H1 (cell line): Measurements from ENCODE around the gene ANKS1A. TPM values are rescaled to one million over a fixed set of nuclear protein-coding genes. Genes with fewer than 3 reads are reported as not detected.

ENCODE experiments used
- CTCF ChIA-PET: fragments of 300-600 bp; sonication (Branson Sonifier 250); formaldehyde crosslinking; loops from one replicate; lab custom pipeline; 2021; ENCODE audit not compliant: partially characterized antibody; lab: Charles Lee
- POLR2A ChIA-PET: fragments of 300-600 bp; sonication (Branson Sonifier 250); formaldehyde crosslinking; loops from one replicate; lab custom pipeline; 2021; ENCODE audit warnings: inconsistent platforms; ENCODE audit not compliant: partially characterized antibody; lab: Charles Lee
- DNase-seq, 2 experiments: peaks; one replicate each; pipeline versions ENCODE4 v3.0.0 to v3.0.0-alpha.2; 2010 to 2022; ENCODE audit warnings: low spot score in 2 of 2, low read depth in 1 of 2, mixed read lengths in 1 of 2
- FAIRE-seq: peaks from 2 replicates; lab custom pipeline; 2011; peaks lifted over from hg19 to GRCh38; lab: Jason Lieb, UNC
- H2AFZ ChIP-seq: 2 replicates; pipeline ENCODE4 v1.8.1; 2012; ENCODE audit warnings: low read length, inconsistent platforms
- H2AK5ac ChIP-seq: 2 replicates; pipeline ENCODE4 v1.6.1; 2013; ENCODE audit warnings: low read depth, low read length
- H2BK120ac ChIP-seq: replicated peaks from 2 replicates; pipeline ENCODE3; 2013; ENCODE audit warnings: low read depth, low read length, inconsistent platforms
- H2BK12ac ChIP-seq: 2 replicates; pipeline ENCODE4 v1.6.1; 2013; ENCODE audit warnings: low read depth, low read length
- H2BK15ac ChIP-seq: 2 replicates; pipeline ENCODE4 v1.6.1; 2013; ENCODE audit warnings: low read length
- H2BK20ac ChIP-seq: 2 replicates; pipeline ENCODE4 v1.6.1; 2013; ENCODE audit warnings: low read length
- H2BK5ac ChIP-seq: 2 replicates; pipeline ENCODE4 v1.6.1; 2013; ENCODE audit warnings: low read depth, low read length
- H3K14ac ChIP-seq: 2 replicates; pipeline ENCODE4 v1.6.1; 2013; ENCODE audit warnings: inconsistent platforms; ENCODE audit not compliant: insufficient read length
- H3K18ac ChIP-seq: 2 replicates; pipeline ENCODE4 v1.6.1; 2013; ENCODE audit warnings: low read length; ENCODE audit errors: extremely low read depth
- H3K23ac ChIP-seq: 2 replicates; pipeline ENCODE4 v1.6.1; 2013; ENCODE audit warnings: inconsistent platforms; ENCODE audit not compliant: insufficient read length
- H3K23me2 ChIP-seq: 2 replicates; pipeline ENCODE4 v1.6.1; 2013; ENCODE audit warnings: low read depth, low read length
- H3K27ac ChIP-seq: 2 replicates; pipeline ENCODE4 v1.6.1; 2011; ENCODE audit warnings: low read depth, low read length, inconsistent platforms
- H3K27me3 ChIP-seq, 4 experiments: replicated peaks in 1 of 4; 1 replicate in 1 of 4; 2 replicates in 3 of 4; pipeline versions ENCODE4 v1.6.1 to v1.8.1; 2011 to 2013; ENCODE audit warnings: low read length in 3 of 4, mild to moderate bottlenecking in 3 of 4, inconsistent platforms in 2 of 4, mixed read lengths in 2 of 4, moderate library complexity in 1 of 4; ENCODE audit not compliant: control insufficient read depth in 3 of 4, insufficient read depth in 3 of 4; ENCODE audit errors: extremely low read depth in 1 of 4
- H3K36me3 ChIP-seq, 4 experiments: 2 replicates each; pipeline versions ENCODE4 v1.6.1 to v1.8.1; 2011 to 2013; ENCODE audit warnings: mild to moderate bottlenecking in 4 of 4, low read length in 3 of 4, moderate library complexity in 2 of 4, control low read depth in 1 of 4, inconsistent platforms in 1 of 4; ENCODE audit not compliant: insufficient read depth in 4 of 4, control insufficient read depth in 2 of 4
- H3K4ac ChIP-seq: replicated peaks from 2 replicates; pipeline ENCODE3; 2013; ENCODE audit warnings: low read length, low read depth, mixed read lengths, inconsistent platforms; ENCODE audit not compliant: insufficient read length
- H3K4me1 ChIP-seq, 4 experiments: replicated peaks in 1 of 4; 1 replicate in 1 of 4; 2 replicates in 3 of 4; pipeline versions ENCODE4 v1.6.1 to v1.8.1; 2011 to 2013; ENCODE audit warnings: low read length in 3 of 4, inconsistent platforms in 2 of 4, mixed read lengths in 1 of 4; ENCODE audit not compliant: insufficient read depth in 4 of 4, control insufficient read depth in 3 of 4
- H3K4me2 ChIP-seq, 2 experiments: 2 replicates each; pipeline versions ENCODE4 v1.6.1 to v1.8.1; 2011 to 2013; ENCODE audit warnings: low read depth in 2 of 2, low read length in 2 of 2, control low read depth in 1 of 2, inconsistent platforms in 1 of 2, mild to moderate bottlenecking in 1 of 2; ENCODE audit not compliant: insufficient read depth in 1 of 2
- H3K4me3 ChIP-seq, 4 experiments: fragments of 200-600, 300-600 bp in 1 of 4; sonication (generic), shearing (Covaris generic), sonication (Bioruptor Twin) in 1 of 4; 2 replicates each; pipeline versions ENCODE4 v1.5.1 to v1.8.1; 2011 to 2016; ENCODE audit warnings: low read length in 4 of 4, low read depth in 3 of 4, control low read depth in 2 of 4, inconsistent platforms in 2 of 4, mild to moderate bottlenecking in 2 of 4, mixed read lengths in 1 of 4, moderate library complexity in 1 of 4; ENCODE audit not compliant: insufficient read depth in 2 of 4; ENCODE audit errors: extremely low read depth in 1 of 4
- H3K56ac ChIP-seq: replicated peaks from 2 replicates; pipeline ENCODE3; 2013; ENCODE audit warnings: low read depth, mild to moderate bottlenecking, mixed read lengths, low read length, inconsistent platforms; ENCODE audit not compliant: insufficient read length
- H3K79me1 ChIP-seq: 2 replicates; pipeline ENCODE4 v1.6.1; 2013; ENCODE audit warnings: low read depth, low read length, control low read depth
- H3K79me2 ChIP-seq, 2 experiments: 2 replicates each; pipeline versions ENCODE4 v1.6.1 to v1.8.1; 2012 to 2013; ENCODE audit warnings: low read length in 2 of 2, mild to moderate bottlenecking in 2 of 2, inconsistent platforms in 1 of 2; ENCODE audit not compliant: insufficient read depth in 2 of 2, control insufficient read depth in 1 of 2
- H3K9ac ChIP-seq, 4 experiments: replicated peaks in 1 of 4; 1 replicate in 1 of 4; 2 replicates in 3 of 4; pipeline versions ENCODE4 v1.6.1 to v1.8.1; 2011 to 2013; ENCODE audit warnings: low read depth in 3 of 4, low read length in 3 of 4, control low read depth in 2 of 4, mild to moderate bottlenecking in 2 of 4, moderate library complexity in 2 of 4, inconsistent platforms in 1 of 4; ENCODE audit errors: extremely low read depth in 1 of 4
- H3K9me3 ChIP-seq, 2 experiments: 2 replicates each; pipeline versions ENCODE4 v1.6.1 to v1.8.1; 2012 to 2013; ENCODE audit warnings: mild to moderate bottlenecking in 2 of 2, moderate library complexity in 2 of 2, control low read depth in 1 of 2, inconsistent platforms in 1 of 2, low read depth in 1 of 2, low read length in 1 of 2, mixed read lengths in 1 of 2; ENCODE audit not compliant: insufficient read depth in 2 of 2
- H4K20me1 ChIP-seq, 2 experiments: replicated peaks in 1 of 2; 2 replicates each; pipeline versions ENCODE3 to v1.8.1; 2011 to 2013; ENCODE audit warnings: inconsistent platforms in 2 of 2, low read length in 2 of 2, mild to moderate bottlenecking in 1 of 2; ENCODE audit not compliant: insufficient read depth in 2 of 2, control insufficient read depth in 1 of 2
- H4K5ac ChIP-seq: 2 replicates; pipeline ENCODE4 v1.6.1; 2013; ENCODE audit warnings: low read length, low read depth, mixed read lengths, inconsistent platforms; ENCODE audit not compliant: insufficient read length
- H4K8ac ChIP-seq: 2 replicates; pipeline ENCODE4 v1.8.0; 2013; ENCODE audit warnings: mild to moderate bottlenecking, moderate library complexity, low read length, inconsistent platforms; ENCODE audit not compliant: insufficient read depth; ENCODE audit errors: extremely low read depth
- H4K91ac ChIP-seq: replicated peaks from 2 replicates; pipeline ENCODE3; 2013; ENCODE audit warnings: low read length, mixed read lengths, inconsistent platforms; ENCODE audit not compliant: insufficient read length
- CBX5 ChIP-seq: fragments of 300-800, 300-1000 bp; sonication (generic); IDR thresholded peaks from 2 replicates; pipeline ENCODE4 v1.7.1; 2016; ENCODE audit warnings: antibody characterized with exemption, low read length, low read depth
- FOSL1 ChIP-seq: IDR thresholded peaks from 2 replicates; pipeline ENCODE4 v1.6.1; 2011; ENCODE audit warnings: mild to moderate bottlenecking, low read depth, low read length, moderate library complexity; ENCODE audit not compliant: insufficient read depth
- JUN ChIP-seq: IDR thresholded peaks from 2 replicates; pipeline ENCODE4 v1.6.1; 2011; ENCODE audit warnings: low read depth, mild to moderate bottlenecking, improper control_type of control experiment, low read length
- MAX ChIP-seq: IDR thresholded peaks from 2 replicates; pipeline ENCODE4 v1.6.1; 2012; ENCODE audit warnings: inconsistent platforms
- SIX5 ChIP-seq: IDR thresholded peaks from 2 replicates; pipeline ENCODE4 v1.6.1; 2011; ENCODE audit warnings: mild to moderate bottlenecking, low read depth, low read length
- SP4 ChIP-seq: IDR thresholded peaks from 2 replicates; pipeline ENCODE4 v1.6.1; 2012; ENCODE audit warnings: low read length, inconsistent platforms
- TBP ChIP-seq: IDR thresholded peaks from 2 replicates; pipeline ENCODE4 v1.6.1; 2011; ENCODE audit warnings: low read depth, low read length, improper control_type of control experiment
- WGBS, 2 experiments: shearing (Covaris generic) in 1 of 2; methylation state at CpG; one replicate each; pipeline versions ENCODE4 v1.1.6 to v1.1.7; 2013 to 2015; ENCODE audit warnings: low lambda C conversion rate in 2 of 2, mixed read lengths in 2 of 2, inconsistent platforms in 1 of 2, low coverage in 1 of 2, missing lambda C conversion rate in 1 of 2; ENCODE audit not compliant: insufficient replicate concordance in 2 of 2, insufficient coverage in 1 of 2, insufficient read length in 1 of 2; ENCODE audit errors: extremely low coverage in 1 of 2, missing lambda C conversion rate in 1 of 2; 5-methylcytosine and 5-hydroxymethylcytosine counted together
- polyA plus RNA-seq, 7 experiments: library from polyadenylated mRNA; depleted of rRNA in 3 of 7; stranded (reverse) in 5 of 7; unstranded in 2 of 7; fragments of >200 nt in 5 of 7; fragments of 200-250 nt in 2 of 7; gene quantifications; 1 replicate in 5 of 7; 2 replicates in 1 of 7; 4 replicates in 1 of 7; pipeline versions ENCODE4 v1.2.1 to v1.2.3, GENCODE V29; 2011 to 2013; ENCODE audit warnings: missing spikeins in 2 of 7, mixed read lengths in 2 of 7
- total RNA-seq: library from RNA; stranded (reverse); fragmentation: NEBNext Ultra II Directional; extraction: Animal tissue kit (Norgen Biotek cat#: 25700); gene quantifications from 2 replicates; pipeline ENCODE4 v1.2.1, GENCODE V29; 2021
- TF ChIP-seq, protein P1 (sequence below): IDR thresholded peaks from 2 replicates; pipeline ENCODE4 v1.6.1; 2011; ENCODE audit warnings: low read length, improper control_type of control experiment

The ANKS1A gene
- total and polyA plus RNA-seq, 2 of the 8 experiments (the other 6 are each of a cell fraction or from before 2014, with no cell fraction given) = 9.8 to 30.9 TPM

- Histone ChIP-seq H2AFZ (no peak overlapping the region), H3K56ac (no peak overlapping the region), H3K27ac (no peak overlapping the region), H2BK120ac (no peak overlapping the region), H3K4me2 (no peak overlapping the region), H2BK5ac (no peak overlapping the region), H3K27me3 (no peaks in the 10 kb centered on the region), H3K9ac (no peak overlapping the region), H3K79me1 (no peaks in the 10 kb centered on the region; the same call in 1 of the 2 replicates), H2AK5ac (no peak overlapping the region), H3K79me2 (no peaks in the 10 kb centered on the region), H3K23ac (no peak overlapping the region), H2BK15ac (no peak overlapping the region), H3K4ac (no peak overlapping the region), H3K4me1 (peaks cover 2 to 15% (median 13%) of the 10 kb centered on the region in 4 experiments; a peak in 6 of 7 replicates), H2BK12ac (no peak overlapping the region), H3K14ac (no peak overlapping the region), H4K20me1 (no peaks in the 10 kb centered on the region), H3K9me3 (no peaks in the 10 kb centered on the region), H4K8ac (no peak overlapping the region), H4K5ac (no peak overlapping the region), H3K18ac (no peak overlapping the region), H4K91ac (no peak overlapping the region), H2BK20ac (no peak overlapping the region), H3K36me3 (peaks cover 0 to 10% (median 6%) of the 10 kb centered on the region in 4 experiments; a peak in 4 of 8 replicates), H3K4me3 (no peak overlapping the region), H3K23me2 (no peaks in the 10 kb centered on the region)
- no peak for FAIRE-seq
- TF ChIP-seq, protein P1, sequence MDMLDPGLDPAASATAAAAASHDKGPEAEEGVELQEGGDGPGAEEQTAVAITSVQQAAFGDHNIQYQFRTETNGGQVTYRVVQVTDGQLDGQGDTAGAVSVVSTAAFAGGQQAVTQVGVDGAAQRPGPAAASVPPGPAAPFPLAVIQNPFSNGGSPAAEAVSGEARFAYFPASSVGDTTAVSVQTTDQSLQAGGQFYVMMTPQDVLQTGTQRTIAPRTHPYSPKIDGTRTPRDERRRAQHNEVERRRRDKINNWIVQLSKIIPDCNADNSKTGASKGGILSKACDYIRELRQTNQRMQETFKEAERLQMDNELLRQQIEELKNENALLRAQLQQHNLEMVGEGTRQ = no peak
- TF ChIP-seq CBX5 = no peak
- no peak for TF ChIP-seq JUN
- no peak for TF ChIP-seq MAX
- no peak for TF ChIP-seq TBP
- TF ChIP-seq SP4 = no peak
- no peak for TF ChIP-seq SIX5
- no peak for TF ChIP-seq FOSL1
- no peak for DNase-seq
- CTCF ChIA-PET = interaction anchor here (1.0 to 2.6 kb wide), 3 partner anchors 9 to 45 kb away, joined by 3 to 11 read pairs (median 4); no protein-coding TSS in a partner anchor
- POLR2A ChIA-PET = interaction anchor here (1.3 kb wide), 1 partner anchor 75 kb away, joined by 4 read pairs; no protein-coding TSS in a partner anchor
- 92% methylated on average over 3 of the region's 3 CpGs; no CpG with 5 or more reads in 1 of the 2 experiments for whole genome bisulfite sequencing, 2 experiments
These were observed 129.1 kb downstream of the ANKS1A start for GRCh38 chr6:35018182-35018519.
